MCF 10A (cell line): ENCODE measurements around the gene BCAS3. TPM values are rescaled to one million over a fixed set of nuclear protein-coding genes. Genes with fewer than 3 reads are reported as not detected.

Source experiments
- BruUV-seq: library from RNA; stranded (reverse); fragments of 400-500 nt; replicated peaks from 2 replicates; lab custom pipeline; 2021; lab: Mats Ljungman, UMichigan
- CTCF ChIA-PET: fragments of 300-600 bp; sonication (Branson Sonifier 250); formaldehyde crosslinking; extraction: SDS; loops from one replicate; lab custom pipeline; 2021; ENCODE audit warnings: antibody characterized with exemption, inconsistent platforms; lab: Yijun Ruan, JAX
- POLR2A ChIA-PET: fragments of 300-600, 350-650 bp; sonication (Branson Sonifier 250); formaldehyde crosslinking; extraction: SDS; loops from one replicate; lab custom pipeline; 2020; ENCODE audit warnings: antibody characterized with exemption, inconsistent platforms; lab: Yijun Ruan, JAX
- DNase-seq: peaks from one replicate; pipeline ENCODE4 v3.0.0-alpha.2; 2018; ENCODE audit not compliant: unreplicated experiment
- H3K27ac Mint-ChIP-seq: one replicate; pipeline ENCODE4 v1.8.0; 2022; ENCODE audit warnings: mild to moderate bottlenecking, low read depth, mixed read lengths; ENCODE audit not compliant: unreplicated experiment
- H3K27me3 Mint-ChIP-seq: one replicate; pipeline ENCODE4 v1.8.0; 2022; ENCODE audit warnings: mixed read lengths; ENCODE audit not compliant: insufficient read depth, unreplicated experiment
- H3K36me3 Mint-ChIP-seq: one replicate; pipeline ENCODE4 v1.8.0; 2022; ENCODE audit warnings: mild to moderate bottlenecking, moderate library complexity, mixed read lengths; ENCODE audit not compliant: insufficient read depth, unreplicated experiment
- H3K4me1 Mint-ChIP-seq: one replicate; pipeline ENCODE4 v1.8.0; 2022; ENCODE audit warnings: mixed read lengths; ENCODE audit not compliant: insufficient read depth, unreplicated experiment
- H3K4me3 Mint-ChIP-seq: one replicate; pipeline ENCODE4 v1.8.0; 2022; ENCODE audit warnings: mild to moderate bottlenecking, moderate library complexity, mixed read lengths; ENCODE audit not compliant: unreplicated experiment
- H3K9me3 Mint-ChIP-seq: one replicate; pipeline ENCODE4 v1.8.0; 2022; ENCODE audit warnings: mixed read lengths; ENCODE audit not compliant: unreplicated experiment
- intact Hi-C: fragments of 100-400 bp; cut with micrococcal nuclease; formaldehyde crosslinking; loops from 2 replicates; pipeline ENCODE4 v1.14.1; 2022
- total RNA-seq: library from RNA; stranded (reverse); gene quantifications from 2 replicates; pipeline ENCODE4 v1.2.3, GENCODE V29; 2022
- TF ChIP-seq, protein P1 (sequence below): fragments of 200-600 bp; IDR thresholded peaks from one replicate; pipeline ENCODE4 v1.8.0; 2022; ENCODE audit warnings: antibody characterized with exemption, mild to moderate bottlenecking; ENCODE audit not compliant: unreplicated experiment

Gene BCAS3
- total RNA-seq, 1 experiment from 2014 or later: 14.6 TPM

DNA sequence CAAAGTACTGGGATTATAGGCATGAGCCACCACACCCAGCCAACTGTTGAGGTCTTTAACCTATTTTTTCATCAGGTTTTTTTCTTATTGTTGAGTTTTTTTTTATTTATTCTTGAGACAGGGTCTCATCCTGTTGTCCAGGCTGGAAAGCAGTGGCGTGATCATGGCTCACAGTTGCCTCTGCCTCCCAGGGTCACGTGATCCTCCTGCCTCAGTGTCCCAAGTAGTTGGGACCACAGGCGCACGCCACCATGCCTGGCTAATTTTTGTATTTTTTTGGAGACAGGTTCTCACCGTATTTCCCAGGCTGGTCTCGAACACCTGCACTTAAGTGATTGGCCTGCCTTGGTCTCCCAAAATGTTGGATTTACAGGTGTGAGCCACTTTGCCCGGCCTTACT is 95.9 kb downstream of the BCAS3 start:
- no peaks in the 10 kb centered on the region for H3K4me1 Mint-ChIP-seq

DNA sequence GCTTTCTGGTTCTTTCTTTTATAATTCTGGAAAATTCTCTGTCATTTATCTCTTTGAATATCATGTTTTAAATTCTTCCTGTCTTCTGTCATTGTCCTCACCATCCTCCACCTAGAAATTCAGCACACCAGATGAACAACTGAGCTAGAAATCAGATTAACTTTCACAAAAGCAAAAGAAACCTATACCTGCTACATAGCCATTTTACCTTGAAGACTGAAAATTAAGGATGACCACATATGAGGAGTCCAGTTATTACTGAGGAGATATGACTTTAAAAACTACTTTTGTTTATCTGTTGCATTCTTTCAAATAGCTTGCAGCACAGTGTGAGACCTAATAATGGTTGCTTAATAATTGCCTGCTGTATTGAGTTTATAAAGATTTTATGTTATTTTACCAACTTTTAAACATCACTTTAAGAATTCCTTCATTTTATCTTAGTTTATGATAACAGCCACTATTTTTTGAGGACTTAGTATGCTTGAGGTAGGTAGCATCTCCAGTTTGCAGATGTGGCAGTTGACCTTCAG is 104.3 kb downstream of the BCAS3 start:
- H3K27me3 Mint-ChIP-seq: no peaks in the 10 kb centered on the region
- DNase-seq: no peak
- CTCF ChIA-PET: no interaction called here
- TF ChIP-seq, protein P1, sequence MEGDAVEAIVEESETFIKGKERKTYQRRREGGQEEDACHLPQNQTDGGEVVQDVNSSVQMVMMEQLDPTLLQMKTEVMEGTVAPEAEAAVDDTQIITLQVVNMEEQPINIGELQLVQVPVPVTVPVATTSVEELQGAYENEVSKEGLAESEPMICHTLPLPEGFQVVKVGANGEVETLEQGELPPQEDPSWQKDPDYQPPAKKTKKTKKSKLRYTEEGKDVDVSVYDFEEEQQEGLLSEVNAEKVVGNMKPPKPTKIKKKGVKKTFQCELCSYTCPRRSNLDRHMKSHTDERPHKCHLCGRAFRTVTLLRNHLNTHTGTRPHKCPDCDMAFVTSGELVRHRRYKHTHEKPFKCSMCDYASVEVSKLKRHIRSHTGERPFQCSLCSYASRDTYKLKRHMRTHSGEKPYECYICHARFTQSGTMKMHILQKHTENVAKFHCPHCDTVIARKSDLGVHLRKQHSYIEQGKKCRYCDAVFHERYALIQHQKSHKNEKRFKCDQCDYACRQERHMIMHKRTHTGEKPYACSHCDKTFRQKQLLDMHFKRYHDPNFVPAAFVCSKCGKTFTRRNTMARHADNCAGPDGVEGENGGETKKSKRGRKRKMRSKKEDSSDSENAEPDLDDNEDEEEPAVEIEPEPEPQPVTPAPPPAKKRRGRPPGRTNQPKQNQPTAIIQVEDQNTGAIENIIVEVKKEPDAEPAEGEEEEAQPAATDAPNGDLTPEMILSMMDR: no peak
- H3K4me1 Mint-ChIP-seq: peaks cover 9% of the 10 kb centered on the region
- BruUV-seq: no TSS peak
- intact Hi-C loops: no loop called here
- H3K9me3 Mint-ChIP-seq: no peaks in the 10 kb centered on the region
- H3K36me3 Mint-ChIP-seq: no peaks in the 10 kb centered on the region
- no peak overlapping the region for H3K27ac Mint-ChIP-seq
- no peak overlapping the region for H3K4me3 Mint-ChIP-seq
- POLR2A ChIA-PET: interaction anchor here (0.6 kb wide), 1 partner anchor 107 kb away, joined by 3 read pairs; no protein-coding TSS in a partner anchor

More for the DNA sequence above, 95.9 kb downstream of the BCAS3 start:
- H3K27me3 Mint-ChIP-seq: no peaks in the 10 kb centered on the region
- H3K27ac Mint-ChIP-seq: no peak overlapping the region
- no peaks in the 10 kb centered on the region for H3K9me3 Mint-ChIP-seq
- no peak overlapping the region for H3K4me3 Mint-ChIP-seq
- POLR2A ChIA-PET: no interaction called here
- TF ChIP-seq, protein P1: no peak
- CTCF ChIA-PET: interaction anchor here (0.6 kb wide), 1 partner anchor 53 kb away, joined by 4 read pairs; no protein-coding TSS in a partner anchor
- intact Hi-C loops: no loop called here
- DNase-seq: no peak
- BruUV-seq: no TSS peak
- peaks cover 7% of the 10 kb centered on the region for H3K36me3 Mint-ChIP-seq

DNA sequence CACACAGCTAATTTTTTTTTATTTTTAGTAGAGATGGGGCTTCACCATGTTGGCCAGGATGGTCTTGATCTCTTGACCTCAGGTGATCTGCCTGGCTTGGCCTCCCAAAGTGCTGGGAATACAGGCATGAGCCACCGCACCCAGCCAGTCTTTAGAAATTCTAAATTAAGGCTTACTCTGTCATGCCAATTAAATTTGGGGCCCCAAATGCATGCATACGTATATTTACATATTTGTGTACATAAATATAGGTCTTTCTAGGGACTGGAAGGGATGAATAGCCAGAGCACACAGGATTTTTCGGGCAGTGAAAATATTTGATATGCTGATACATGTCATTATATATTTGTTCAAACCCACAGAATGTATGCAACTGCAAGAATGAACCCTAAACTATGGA is 105.1 kb downstream of the BCAS3 start:
- CTCF ChIA-PET: no interaction called here
- POLR2A ChIA-PET: no interaction called here
- H3K27me3 Mint-ChIP-seq: no peaks in the 10 kb centered on the region
- TF ChIP-seq, protein P1: no peak
- no peaks in the 10 kb centered on the region for H3K9me3 Mint-ChIP-seq
- intact Hi-C loops: no loop called here
- H3K4me1 Mint-ChIP-seq: peaks cover 9% of the 10 kb centered on the region
- no peak overlapping the region for H3K27ac Mint-ChIP-seq
- DNase-seq: no peak
- no peak overlapping the region for H3K4me3 Mint-ChIP-seq
- no peaks in the 10 kb centered on the region for H3K36me3 Mint-ChIP-seq
- BruUV-seq: no TSS peak

DNA sequence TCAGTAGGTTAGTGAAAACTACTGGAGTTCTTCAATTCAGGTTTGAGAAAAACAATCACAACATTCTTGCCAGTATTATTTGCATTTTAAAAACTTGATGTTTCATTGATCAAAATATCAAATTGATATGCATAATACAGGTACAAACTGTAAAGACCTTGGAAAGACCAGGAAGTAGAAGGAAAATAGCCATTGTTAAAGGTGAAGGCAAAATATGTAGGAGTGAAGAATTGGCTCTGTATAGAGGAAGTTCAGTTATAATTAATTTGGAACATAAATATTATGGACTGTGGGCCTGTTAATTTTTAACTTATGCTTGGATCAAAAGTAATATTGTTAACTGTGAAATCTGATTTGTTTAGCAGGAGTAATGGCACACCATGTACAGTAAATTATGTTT is 112.6 kb downstream of the BCAS3 start:
- Mint-ChIP-seq H3K9me3 (no peaks in the 10 kb centered on the region), H3K27me3 (no peaks in the 10 kb centered on the region), H3K4me1 (no peaks in the 10 kb centered on the region), H3K36me3 (no peaks in the 10 kb centered on the region), H3K4me3 (no peak overlapping the region), H3K27ac (no peak overlapping the region)
- CTCF ChIA-PET: no interaction called here
- POLR2A ChIA-PET: interaction anchor here (0.6 kb wide), 1 partner anchor 90 kb away, joined by 3 read pairs; no protein-coding TSS in a partner anchor
- TF ChIP-seq, protein P1: no peak
- intact Hi-C loops: no loop called here
- DNase-seq: no peak
- BruUV-seq: no TSS peak
